GM18951 (cell line): ENCODE data around the gene SYNPO2L.

ENCODE experiments used
- POLR2A ChIP-seq: IDR thresholded peaks from 4 replicates; pipeline ENCODE4 v1.6.1; 2011; ENCODE audit warnings: mild to moderate bottlenecking; ENCODE audit not compliant: insufficient read length, insufficient read depth; ENCODE audit errors: extremely low read depth
- in situ Hi-C: fragments of 300-500 bp; cut with MboI; formaldehyde crosslinking; loops from one replicate; pipeline ENCODE4 v1.12.0; 2022; ENCODE audit warnings: low sequenced_read_pairs, mixed read lengths, inconsistent platforms; ENCODE audit not compliant: unreplicated experiment

The SYNPO2L gene

DNA sequence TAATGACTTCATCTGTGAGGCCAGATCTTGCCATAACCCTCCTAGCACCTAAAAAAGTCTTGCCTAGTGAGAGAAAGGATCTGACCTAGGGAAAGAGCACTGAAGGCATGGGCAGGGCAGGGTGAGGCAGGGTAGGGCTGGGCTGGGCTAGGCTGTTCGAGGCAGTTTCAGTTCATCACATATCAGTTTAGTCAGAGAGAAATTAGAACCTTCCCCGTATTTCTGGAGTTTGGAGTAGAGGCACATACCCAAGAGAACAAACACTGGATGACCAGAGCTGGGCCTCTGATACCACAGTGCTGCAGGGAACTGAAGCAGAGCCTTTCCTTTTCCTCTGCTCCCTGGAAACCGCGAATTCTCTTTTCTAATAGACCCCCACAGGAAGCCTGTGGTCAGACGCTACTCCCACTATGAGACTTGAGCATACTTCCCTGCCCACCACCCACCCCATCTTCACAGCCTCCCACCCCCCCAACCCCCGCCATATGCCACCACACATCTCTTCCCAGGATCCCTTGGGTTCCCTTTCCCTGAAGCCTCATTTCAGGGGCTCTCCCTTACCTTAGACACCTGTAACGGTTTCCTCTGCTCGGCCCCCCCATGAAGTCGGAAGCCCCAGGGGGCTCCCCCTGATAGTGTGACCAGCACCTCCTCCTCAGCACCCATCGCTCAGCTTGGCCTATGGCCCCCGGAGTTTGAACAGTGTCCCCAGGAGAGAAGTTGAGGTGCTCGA lies 406 bp downstream of the SYNPO2L start:
- in situ Hi-C loops = no loop called here

DNA sequence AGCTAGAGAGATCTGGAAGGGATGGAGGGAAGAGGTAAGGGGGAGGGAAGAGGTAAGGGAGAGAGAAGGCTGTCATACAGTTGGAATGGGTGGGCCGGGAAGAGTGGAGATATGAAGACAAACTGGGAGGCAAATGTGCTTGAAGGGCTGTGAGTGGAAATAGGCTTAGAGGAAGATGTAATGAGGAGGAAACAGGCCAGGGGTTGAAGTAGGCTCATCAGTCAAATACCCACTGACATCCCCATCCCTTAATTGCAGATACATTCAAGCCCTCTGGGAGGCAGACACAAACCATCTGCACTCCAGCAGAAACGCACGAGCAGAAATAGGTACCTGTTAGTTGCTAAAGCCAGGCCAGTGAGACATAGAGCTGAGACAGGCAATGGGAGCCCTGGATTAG lies 2.1 kb downstream of the SYNPO2L start:
- in situ Hi-C loops = no loop called here
- no peak for TF ChIP-seq POLR2A

More for the DNA sequence above, 406 bp downstream of the SYNPO2L start:
- TF ChIP-seq POLR2A = no peak

DNA sequence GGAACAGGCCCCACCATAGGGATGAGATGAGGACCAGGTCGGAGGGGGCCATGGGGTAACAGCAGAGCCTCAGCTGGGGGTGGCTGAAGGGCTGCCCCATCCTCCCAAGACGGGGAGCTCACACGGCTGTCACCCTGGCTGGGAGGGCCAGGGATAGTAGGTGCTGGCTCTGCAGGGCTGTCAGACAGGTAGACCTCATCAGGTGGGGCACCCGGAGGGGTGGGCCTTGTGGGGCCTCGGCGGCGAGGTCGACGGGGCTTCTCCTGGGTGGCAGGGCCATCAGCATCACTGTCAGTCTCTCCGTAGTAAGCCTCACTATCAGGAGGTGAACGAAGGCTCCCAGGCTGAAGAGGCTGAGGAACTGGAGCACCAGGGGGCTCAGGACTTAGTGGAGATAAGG lies 2.6 kb downstream of the SYNPO2L start:
- TF ChIP-seq POLR2A = no peak
- in situ Hi-C loops = no loop called here

DNA sequence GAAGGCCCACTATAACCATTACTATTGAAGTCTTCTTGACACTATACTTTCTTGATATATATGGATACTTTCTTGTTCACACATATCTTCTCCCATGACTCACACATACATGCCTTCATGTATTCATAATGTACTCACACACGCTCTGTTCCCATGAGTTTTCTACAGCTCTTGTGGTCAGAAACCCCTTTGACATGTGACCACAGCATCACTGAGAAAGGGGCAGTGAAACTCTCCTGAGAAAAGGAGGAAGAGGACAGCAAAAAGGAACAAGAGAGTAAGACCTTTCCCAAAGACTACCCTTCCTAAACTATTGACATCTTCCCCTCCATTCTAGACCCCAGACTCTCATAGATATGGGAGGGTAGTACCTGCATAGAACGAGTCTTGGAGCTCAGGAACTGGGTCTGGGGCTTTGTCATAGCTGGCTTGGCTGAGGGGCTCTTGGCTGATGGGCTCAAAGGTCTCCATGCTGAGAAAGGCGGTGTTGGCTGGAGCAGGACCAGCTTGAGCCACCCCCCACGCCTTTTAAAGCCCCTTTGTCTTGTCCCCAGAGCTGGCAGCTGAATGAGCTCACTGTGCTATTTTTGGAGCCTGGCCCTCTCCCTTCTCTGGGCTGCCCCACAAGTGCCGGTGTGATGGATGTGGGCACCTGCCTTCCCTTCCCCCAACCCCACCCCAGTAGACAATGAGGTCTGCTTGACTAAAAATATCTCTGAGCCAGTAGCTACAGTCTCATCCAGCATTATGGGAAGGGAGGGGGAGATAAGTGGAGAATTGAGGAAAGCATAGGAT lies 5.1 kb downstream of the SYNPO2L start:
- in situ Hi-C loops = no loop called here

DNA sequence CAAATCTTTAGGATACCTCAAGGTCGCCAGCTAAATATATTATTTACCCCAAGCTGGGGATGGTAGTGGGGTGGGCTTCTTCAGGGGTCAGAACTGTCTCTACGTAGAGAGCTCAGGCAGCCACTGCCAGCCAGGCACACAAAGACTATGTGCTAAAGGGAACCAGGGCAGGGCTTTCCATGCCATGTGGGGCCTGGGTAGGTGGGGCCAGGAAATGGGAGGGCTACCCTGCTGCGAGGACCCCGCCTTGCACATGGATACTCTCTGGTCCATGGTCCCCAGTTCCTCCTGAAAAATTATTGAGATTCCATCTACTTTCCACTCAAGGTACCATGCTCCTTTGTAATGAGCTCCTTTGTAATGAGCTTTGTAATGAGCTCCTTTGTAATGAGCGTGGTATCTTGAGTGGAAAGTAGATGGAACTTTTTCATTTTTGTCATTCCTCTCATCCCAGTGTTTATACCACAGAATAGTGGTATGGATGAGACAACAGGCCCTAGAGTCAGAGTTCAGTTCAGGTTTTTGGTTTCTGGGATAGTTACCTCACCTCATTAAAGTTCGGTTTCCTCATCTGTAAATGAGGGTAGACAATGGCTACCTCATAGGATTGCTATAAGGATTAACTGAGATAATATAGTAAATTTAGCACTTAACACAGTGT lies 5.8 kb downstream of the SYNPO2L start:
- in situ Hi-C loops = loop anchor here (10.0 kb wide), 1 partner anchor 395 kb away; the partner anchor contains the start of gene MRPS16

More for the DNA sequence above, 5.1 kb downstream of the SYNPO2L start:
- TF ChIP-seq POLR2A = no peak

DNA sequence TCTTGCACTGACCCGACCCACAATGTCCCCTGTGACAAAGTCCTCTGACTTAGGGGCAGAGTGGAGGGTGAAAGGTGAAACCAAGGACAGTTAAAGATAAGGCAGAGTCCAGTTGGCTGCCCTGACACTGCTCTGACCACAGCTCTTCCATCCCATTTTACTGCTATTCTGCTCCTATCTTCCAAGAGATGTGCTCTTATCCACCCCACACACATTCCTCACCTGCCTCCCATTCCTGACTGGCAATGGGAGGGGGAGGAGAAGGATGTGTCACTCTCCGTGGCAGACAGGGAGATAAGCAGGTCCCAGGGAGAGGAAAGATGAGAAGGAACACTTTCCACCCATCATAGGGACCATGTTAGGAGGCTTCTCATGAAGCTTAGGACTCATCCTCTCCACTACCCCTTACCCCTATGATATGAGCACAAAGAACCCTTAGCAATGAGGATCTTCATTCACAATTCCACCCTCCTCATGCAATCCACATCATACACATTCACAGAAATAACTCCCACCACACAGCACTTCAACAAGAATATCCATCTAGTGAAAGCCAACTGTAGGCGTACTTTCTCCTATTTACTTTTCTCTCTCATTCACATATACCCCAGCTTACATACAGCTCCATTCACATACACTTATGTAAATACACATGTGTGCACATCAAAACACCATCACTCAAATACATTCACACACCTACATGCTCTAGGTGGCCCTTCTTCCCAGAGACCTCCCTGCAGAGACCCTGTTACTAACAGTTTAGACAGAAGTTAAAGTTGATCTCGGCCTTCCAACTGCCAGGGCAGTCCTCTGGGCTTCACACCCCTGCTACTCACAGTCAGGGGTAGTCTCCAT lies 6.6 kb downstream of the SYNPO2L start:
- TF ChIP-seq POLR2A = no peak
- in situ Hi-C loops = loop anchor here (10.0 kb wide), 1 partner anchor 394 kb away; the partner anchor contains the start of gene MRPS16

More for the DNA sequence above, 5.8 kb downstream of the SYNPO2L start:
- TF ChIP-seq POLR2A = no peak

DNA sequence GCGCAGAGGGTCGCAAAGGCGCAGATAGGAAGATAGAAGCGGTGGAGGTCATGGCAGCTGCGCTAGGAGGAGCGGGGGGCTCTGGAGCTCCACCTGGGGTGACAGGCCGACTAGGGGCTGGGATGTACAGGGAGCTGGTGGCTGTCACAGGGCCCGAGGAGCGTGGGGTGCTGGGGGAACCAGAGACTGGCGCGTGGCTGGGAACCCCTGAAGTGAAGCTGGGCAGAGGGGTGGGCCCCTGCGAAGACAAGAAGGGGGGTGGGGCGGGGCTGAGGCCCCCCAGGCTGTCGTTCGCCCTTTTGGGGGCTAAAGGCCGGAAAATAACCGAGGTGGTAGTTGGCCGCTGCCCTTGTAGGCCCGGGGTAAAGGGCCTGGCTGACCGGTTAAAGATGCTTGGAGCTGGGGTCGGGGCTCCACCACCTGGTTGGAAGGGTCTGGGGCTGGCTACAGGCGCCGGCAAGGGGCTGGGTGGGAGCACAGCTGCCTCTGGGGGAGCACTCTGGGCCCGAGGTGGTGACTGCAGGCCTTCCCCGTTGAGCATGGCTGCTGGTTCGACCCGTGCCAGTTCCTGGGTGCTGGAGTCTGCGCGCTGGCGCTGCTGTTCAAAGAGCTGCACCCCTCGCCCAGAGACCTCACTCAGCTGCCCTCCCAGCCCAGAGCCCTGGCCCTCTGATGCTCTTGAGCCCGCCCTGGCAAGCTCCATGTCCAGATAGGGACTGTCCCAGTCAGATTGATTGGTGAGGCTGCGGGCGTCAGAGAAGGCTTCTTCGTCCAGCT lies 7.8 kb downstream of the SYNPO2L start:
- no peak for TF ChIP-seq POLR2A
- in situ Hi-C loops = loop anchor here (10.0 kb wide), 1 partner anchor 393 kb away; the partner anchor contains the start of gene MRPS16

DNA sequence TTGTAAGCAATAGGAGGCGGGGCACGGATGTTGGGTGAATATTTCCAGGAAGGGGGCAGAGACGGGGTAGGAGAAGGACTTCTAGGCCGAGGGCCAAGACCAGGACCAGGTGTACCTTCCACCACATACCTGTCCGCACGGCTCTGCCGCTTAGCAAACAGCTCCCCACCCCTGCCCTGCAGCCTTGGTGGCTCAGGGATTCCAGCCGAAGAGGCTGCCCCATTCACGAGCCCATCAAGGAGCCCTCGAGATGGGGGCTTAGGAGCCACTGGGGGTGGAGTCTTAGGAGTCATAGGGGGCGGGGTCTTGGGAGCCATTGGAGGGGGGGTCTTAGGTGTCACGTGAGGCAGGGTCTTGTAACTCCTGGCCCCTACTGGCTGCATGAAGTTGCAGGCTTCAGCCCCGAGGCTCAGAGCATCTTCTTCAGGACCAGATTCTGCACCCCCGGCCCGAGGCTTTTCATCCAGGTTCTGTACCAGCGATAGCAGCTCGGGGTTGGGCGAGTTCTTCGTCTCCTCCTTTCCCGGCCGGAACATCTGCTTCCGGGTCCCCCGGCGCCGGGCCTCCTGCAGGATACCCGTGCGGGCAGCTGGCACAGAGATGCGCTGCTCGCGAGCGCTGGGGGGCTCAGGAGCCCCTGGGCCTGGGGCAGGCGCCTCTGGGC lies 8.5 kb downstream of the SYNPO2L start:
- in situ Hi-C loops = loop anchor here (10.0 kb wide), 1 partner anchor 393 kb away; the partner anchor contains the start of gene MRPS16
- no peak for TF ChIP-seq POLR2A

DNA sequence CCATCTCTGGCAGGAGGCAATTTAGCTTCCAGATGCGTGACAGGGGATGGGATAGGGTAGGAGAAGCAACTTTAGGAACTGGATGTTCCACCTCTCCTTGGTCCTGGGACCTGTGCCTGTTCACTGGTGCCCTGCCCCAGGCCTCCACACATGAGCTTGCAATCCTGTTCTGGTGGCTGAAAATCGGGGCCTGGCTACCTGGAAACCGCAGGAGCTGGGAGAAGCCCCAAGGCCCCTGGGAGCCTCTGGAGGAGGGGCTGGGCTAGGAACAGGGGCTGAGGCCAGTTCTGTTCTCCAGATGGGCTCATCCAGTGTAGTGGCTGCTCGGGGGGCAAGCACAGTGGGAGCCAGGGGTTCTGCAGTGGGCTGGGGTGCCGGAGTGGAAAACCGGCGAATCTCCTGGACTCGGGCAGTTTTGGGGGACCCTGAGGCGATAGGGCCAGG lies 9.2 kb downstream of the SYNPO2L start:
- in situ Hi-C loops = loop anchor here (10.0 kb wide), 1 partner anchor 392 kb away; the partner anchor contains the start of gene MRPS16
- TF ChIP-seq POLR2A = no peak

DNA sequence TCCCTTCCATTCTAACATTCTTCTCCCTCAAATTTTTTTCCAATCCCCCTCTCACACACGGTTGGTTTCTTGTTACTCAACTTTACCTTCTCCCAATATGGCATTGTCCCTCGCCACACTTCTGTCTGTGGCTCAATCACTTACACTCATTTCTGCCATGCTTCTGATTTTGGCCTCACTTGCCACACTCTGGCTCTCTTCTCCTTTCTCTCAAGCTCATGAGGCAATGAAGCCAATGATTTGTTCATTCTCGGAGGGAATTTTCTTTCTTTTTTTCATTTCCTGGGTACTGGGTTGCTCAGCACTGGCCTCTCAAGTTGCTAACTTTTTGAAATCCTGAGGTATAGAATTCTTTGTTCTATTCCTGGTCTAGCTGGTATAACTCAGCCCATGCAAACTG lies 10.6 kb downstream of the SYNPO2L start:
- TF ChIP-seq POLR2A = no peak
- in situ Hi-C loops = loop anchor here (10.0 kb wide), 1 partner anchor 390 kb away; the partner anchor contains the start of gene MRPS16

DNA sequence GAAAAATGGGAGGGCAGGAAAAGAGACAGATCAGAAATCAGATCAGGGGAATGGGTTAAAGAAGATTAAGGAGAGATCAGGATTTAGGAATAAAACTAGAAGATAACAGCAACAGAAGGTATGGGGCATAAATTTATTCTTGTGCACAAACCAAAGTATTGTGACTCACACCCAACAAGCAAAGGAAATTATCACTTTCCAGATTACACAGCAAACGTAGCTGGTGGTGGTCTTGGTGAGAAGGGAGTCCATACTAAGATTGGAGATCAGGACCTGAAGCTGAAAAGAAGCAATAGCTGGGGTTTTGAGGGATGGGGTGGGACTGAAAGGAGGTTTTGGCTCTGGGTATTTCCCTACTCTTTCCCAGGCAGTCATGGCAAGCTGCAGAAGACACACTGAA lies 11.1 kb downstream of the SYNPO2L start:
- TF ChIP-seq POLR2A = no peak
- in situ Hi-C loops = loop anchor here (5.0 to 10.0 kb wide), 2 partner anchors 117 to 390 kb away; partner anchors contain the start of gene MRPS16
